Measurements from ENCODE around the gene VWA2. TPM values are rescaled to one million over a fixed set of nuclear protein-coding genes. Genes with fewer than 3 reads are reported as not detected.

Gene VWA2
- total RNA-seq, 1 experiment from 2014 or later = not detected

DNA sequence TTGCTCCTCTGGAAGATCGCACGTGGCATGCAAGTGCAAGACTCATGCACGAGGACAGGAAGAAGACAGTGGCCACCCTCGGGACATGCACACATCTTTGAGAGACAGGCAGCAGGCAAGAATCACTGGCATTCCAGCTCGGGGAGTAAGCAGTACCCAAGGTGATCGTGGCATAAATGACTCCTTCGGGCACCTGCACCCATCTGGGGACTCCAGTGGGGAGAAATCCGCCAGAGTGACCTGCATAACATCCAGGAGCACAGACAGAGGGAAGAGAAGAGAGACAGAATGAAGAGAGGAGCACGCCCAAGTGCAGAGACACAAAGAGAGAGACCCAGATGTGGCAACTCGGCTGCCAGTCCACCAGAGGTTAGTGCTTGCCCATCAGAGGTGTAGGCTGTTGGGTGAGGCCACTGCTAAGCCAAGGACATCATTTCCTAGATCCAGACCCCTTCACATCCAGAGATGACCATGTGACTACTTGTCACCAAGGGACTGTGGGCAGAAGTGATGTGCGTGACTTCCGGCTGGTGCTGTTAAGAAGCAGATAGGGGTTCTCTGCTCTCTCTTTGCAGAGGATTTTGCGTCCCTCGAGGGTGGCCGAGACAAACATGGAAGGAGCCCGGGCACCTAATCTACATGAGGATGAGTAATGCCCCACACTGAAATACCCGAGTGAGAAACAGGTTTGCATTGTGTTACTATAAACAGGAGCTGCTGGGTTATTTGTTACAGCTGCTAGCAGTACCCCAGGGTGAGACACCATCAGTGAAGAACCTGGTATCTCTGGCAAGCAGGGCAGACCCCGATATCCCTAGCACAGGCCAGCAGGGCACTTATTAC lies 80.6 kb downstream of the VWA2 start:
- TF ChIP-seq, protein P1, sequence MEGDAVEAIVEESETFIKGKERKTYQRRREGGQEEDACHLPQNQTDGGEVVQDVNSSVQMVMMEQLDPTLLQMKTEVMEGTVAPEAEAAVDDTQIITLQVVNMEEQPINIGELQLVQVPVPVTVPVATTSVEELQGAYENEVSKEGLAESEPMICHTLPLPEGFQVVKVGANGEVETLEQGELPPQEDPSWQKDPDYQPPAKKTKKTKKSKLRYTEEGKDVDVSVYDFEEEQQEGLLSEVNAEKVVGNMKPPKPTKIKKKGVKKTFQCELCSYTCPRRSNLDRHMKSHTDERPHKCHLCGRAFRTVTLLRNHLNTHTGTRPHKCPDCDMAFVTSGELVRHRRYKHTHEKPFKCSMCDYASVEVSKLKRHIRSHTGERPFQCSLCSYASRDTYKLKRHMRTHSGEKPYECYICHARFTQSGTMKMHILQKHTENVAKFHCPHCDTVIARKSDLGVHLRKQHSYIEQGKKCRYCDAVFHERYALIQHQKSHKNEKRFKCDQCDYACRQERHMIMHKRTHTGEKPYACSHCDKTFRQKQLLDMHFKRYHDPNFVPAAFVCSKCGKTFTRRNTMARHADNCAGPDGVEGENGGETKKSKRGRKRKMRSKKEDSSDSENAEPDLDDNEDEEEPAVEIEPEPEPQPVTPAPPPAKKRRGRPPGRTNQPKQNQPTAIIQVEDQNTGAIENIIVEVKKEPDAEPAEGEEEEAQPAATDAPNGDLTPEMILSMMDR (IDR thresholded peaks at IDR 0.05; ENCODE audit: unreplicated experiment) = no peak
- ChIA-PET POLR2A (interaction anchor here (1.3 to 3.1 kb wide), 6 partner anchors 11 to 462 kb away, joined by 3 to 14 read pairs (median 4); partner anchors contain the start of gene CCDC186), CTCF (interaction anchor here (1.3 kb wide), 1 partner anchor 16 kb away, joined by 11 read pairs; no protein-coding TSS in a partner anchor)
- Mint-ChIP-seq H3K9me3 (ENCODE audit: unreplicated experiment) (no peaks in the 10 kb centered on the region), H3K27ac (ENCODE audit: low read depth, unreplicated experiment) (peak overlapping the region; percentile 97), H3K36me3 (ENCODE audit: insufficient read depth, unreplicated experiment) (peaks cover 6% of the 10 kb centered on the region), H3K4me1 (ENCODE audit: insufficient read depth, unreplicated experiment) (peaks cover 35% of the 10 kb centered on the region), H3K27me3 (ENCODE audit: insufficient read depth, unreplicated experiment) (no peaks in the 10 kb centered on the region), H3K4me3 (ENCODE audit: unreplicated experiment) (no peak overlapping the region)
- no TSS peak for BruUV-seq (replicated peaks)
- no peak for DNase-seq (ENCODE audit: unreplicated experiment)
- intact Hi-C loops (cut with micrococcal nuclease) = no loop called here

DNA sequence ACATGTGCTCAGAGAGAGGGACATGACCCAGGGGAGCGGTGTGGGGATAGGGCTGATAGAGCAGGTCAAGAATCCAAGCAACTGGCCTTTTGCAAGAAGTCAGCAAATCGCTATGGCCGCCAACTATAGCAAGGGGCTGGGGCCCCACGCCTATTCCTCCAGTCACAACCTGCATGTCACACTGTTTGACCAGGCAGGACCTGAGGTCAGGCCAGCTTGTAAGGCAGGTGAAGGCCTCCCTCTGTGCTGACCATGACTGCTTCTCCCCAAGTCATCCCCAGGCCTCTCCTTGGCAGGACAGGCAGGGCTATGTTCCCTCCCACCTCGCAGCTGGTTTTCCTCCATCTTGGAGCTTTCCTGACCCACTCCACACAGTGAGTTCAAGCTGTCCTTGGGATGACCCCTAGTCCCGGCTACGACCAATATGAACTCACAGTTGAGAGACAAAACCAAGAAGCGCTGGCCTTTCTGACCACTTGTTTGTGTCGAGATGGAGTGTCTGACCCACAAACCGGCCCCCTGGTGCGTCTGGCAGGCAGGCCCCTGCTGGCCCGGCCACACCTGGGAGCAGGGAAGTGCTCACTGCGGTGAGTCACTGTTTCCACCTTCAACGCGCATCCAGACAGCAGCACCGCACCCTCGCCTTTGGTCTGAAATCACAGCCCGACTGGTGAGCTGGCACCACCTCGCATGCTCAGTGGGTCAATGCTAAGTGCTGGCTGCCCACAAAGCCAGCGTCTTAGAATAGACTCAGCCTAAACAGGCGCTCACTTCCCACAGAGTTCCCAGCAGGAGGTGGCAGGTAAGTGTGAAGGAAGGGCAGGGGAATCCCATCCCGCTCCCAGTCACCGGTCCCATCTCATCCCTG lies 81.4 kb downstream of the VWA2 start:
- DNase-seq (ENCODE audit: unreplicated experiment) = peak; percentile 95
- peak overlapping the region; percentile 31 for H3K4me3 Mint-ChIP-seq (ENCODE audit: unreplicated experiment)
- no peaks in the 10 kb centered on the region for H3K27me3 Mint-ChIP-seq (ENCODE audit: insufficient read depth, unreplicated experiment)
- CTCF ChIA-PET = interaction anchor here (0.6 to 1.3 kb wide), 5 partner anchors 12 to 151 kb away, joined by 3 to 11 read pairs (median 3); no protein-coding TSS in a partner anchor
- peak overlapping the region; percentile 97 for H3K27ac Mint-ChIP-seq (ENCODE audit: low read depth, unreplicated experiment)
- H3K4me1 Mint-ChIP-seq (ENCODE audit: insufficient read depth, unreplicated experiment) = peaks cover 35% of the 10 kb centered on the region
- BruUV-seq (replicated peaks) = TSS peak; percentile 84
- H3K36me3 Mint-ChIP-seq (ENCODE audit: insufficient read depth, unreplicated experiment) = peaks cover 6% of the 10 kb centered on the region
- POLR2A ChIA-PET = interaction anchor here (0.5 to 3.1 kb wide), 11 partner anchors 8 to 462 kb away, joined by 3 to 14 read pairs (median 4); partner anchors contain the start of gene CCDC186
- intact Hi-C loops (cut with micrococcal nuclease) = no loop called here
- no peaks in the 10 kb centered on the region for H3K9me3 Mint-ChIP-seq (ENCODE audit: unreplicated experiment)
- TF ChIP-seq, protein P1 (IDR thresholded peaks at IDR 0.05; ENCODE audit: unreplicated experiment) = no peak

DNA sequence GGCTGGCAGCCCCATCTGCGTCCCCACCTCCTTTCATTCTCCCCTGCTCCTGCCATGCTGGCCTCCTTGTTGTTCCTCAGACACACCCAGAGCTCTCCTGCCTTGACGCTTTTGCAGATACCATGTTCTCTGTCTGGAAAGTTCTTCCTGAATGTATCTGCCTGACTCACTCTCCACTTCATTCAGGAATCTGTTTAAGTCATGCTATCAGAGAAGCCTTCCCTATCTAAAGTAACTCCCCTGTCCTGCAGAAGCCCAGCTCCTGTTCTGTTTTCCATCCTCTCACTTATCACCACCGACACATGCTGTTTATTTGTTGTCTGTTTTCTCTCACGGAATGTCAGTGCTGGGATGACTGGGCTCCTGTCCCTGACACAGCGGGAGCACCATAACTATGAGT lies 83.3 kb downstream of the VWA2 start:
- H3K4me3 Mint-ChIP-seq (ENCODE audit: unreplicated experiment) = no peak overlapping the region
- no peak for DNase-seq (ENCODE audit: unreplicated experiment)
- ChIA-PET CTCF (interaction anchor here (0.7 to 1.0 kb wide), 3 partner anchors 19 to 32 kb away, joined by 3 to 4 read pairs (median 4); no protein-coding TSS in a partner anchor), POLR2A (interaction anchor here (0.8 to 3.1 kb wide), 3 partner anchors 83 to 148 kb away, joined by 3 to 14 read pairs (median 6); partner anchors contain the start of gene CCDC186)
- H3K27ac Mint-ChIP-seq (ENCODE audit: low read depth, unreplicated experiment) = peak overlapping the region; percentile 76
- BruUV-seq (replicated peaks) = no TSS peak
- peaks cover 6% of the 10 kb centered on the region for H3K36me3 Mint-ChIP-seq (ENCODE audit: insufficient read depth, unreplicated experiment)
- TF ChIP-seq, protein P1 (IDR thresholded peaks at IDR 0.05; ENCODE audit: unreplicated experiment) = no peak
- intact Hi-C loops (cut with micrococcal nuclease) = no loop called here
- peaks cover 43% of the 10 kb centered on the region for H3K4me1 Mint-ChIP-seq (ENCODE audit: insufficient read depth, unreplicated experiment)
- H3K9me3 Mint-ChIP-seq (ENCODE audit: unreplicated experiment) = no peaks in the 10 kb centered on the region
- no peaks in the 10 kb centered on the region for H3K27me3 Mint-ChIP-seq (ENCODE audit: insufficient read depth, unreplicated experiment)
